Vagina (tissue), 2 donors: ENCODE measurements around the gene FAM169A. TPM values are rescaled to one million over a fixed set of nuclear protein-coding genes. Genes with fewer than 3 reads are reported as not detected.
"Not testable (repeated sequence)": the region's sequence is repeated elsewhere in the genome, so short reads cannot be mapped to it uniquely, and the experiment has no call there.

Experiments used
- DNase-seq, 2 donors: peaks; one replicate each; pipeline ENCODE4 v3.0.0-alpha.2; 2017; ENCODE audit errors: extremely low spot score in 2 of 2
- H3K27ac ChIP-seq: fragments of 200-600 bp; sonication (generic); one replicate; pipeline ENCODE4 v1.5.1; 2019
- H3K27me3 ChIP-seq: fragments of 200-600 bp; sonication (generic); one replicate; pipeline ENCODE4 v1.5.1; 2019
- H3K36me3 ChIP-seq, 2 donors: fragments of 200-600 bp; sonication (generic); one replicate each; pipeline ENCODE4 v1.5.1; 2017 to 2019
- H3K4me1 ChIP-seq: fragments of 200-600 bp; sonication (generic); one replicate; pipeline ENCODE4 v1.5.1; 2019
- H3K4me3 ChIP-seq, 2 donors: fragments of 200-600 bp; sonication (generic); 1 replicate in 1 of 2; 2 replicates in 1 of 2; pipeline ENCODE4 v1.5.1; 2016 to 2019
- H3K9me3 ChIP-seq: fragments of 200-600 bp; sonication (generic); one replicate; pipeline ENCODE4 v1.5.1; 2019
- POLR2A ChIP-seq, 2 donors: fragments of 450-650 bp; IDR thresholded peaks; one replicate each; pipeline ENCODE4 v1.6.1; 2017; ENCODE audit warnings: antibody characterized with exemption in 2 of 2, mild to moderate bottlenecking in 2 of 2, moderate library complexity in 2 of 2
- POLR2AphosphoS5 ChIP-seq, 2 donors: sonication (generic); formaldehyde crosslinking; IDR thresholded peaks; one replicate each; pipeline ENCODE4 v1.9.0; 2017; ENCODE audit warnings: antibody characterized with exemption in 2 of 2, mild to moderate bottlenecking in 2 of 2, low read depth in 1 of 2; ENCODE audit not compliant: insufficient read depth in 1 of 2
- intact Hi-C: fragments of 100-400 bp; cut with DNase I; formaldehyde crosslinking; loops from one replicate; pipeline ENCODE4 v1.15.1; 2023
- total RNA-seq: library from RNA; depleted of rRNA; stranded (reverse); fragments of >200 nt; gene quantifications from one replicate; pipeline ENCODE4 v1.2.3, GENCODE V29; 2016
- TF ChIP-seq, protein P1 (sequence below), 3 experiments: fragments of 450-650 bp in 2 of 3; fragments of 200-600 bp in 1 of 3; sonication (generic) in 1 of 3; IDR thresholded peaks; one replicate each; pipeline ENCODE4 v1.5.1; 2017 to 2019; ENCODE audit warnings: antibody characterized with exemption in 3 of 3, mild to moderate bottlenecking in 2 of 3, moderate library complexity in 2 of 3

FAM169A gene
- total RNA-seq, 1 donor from 2014 or later, result 0.98 TPM

DNA sequence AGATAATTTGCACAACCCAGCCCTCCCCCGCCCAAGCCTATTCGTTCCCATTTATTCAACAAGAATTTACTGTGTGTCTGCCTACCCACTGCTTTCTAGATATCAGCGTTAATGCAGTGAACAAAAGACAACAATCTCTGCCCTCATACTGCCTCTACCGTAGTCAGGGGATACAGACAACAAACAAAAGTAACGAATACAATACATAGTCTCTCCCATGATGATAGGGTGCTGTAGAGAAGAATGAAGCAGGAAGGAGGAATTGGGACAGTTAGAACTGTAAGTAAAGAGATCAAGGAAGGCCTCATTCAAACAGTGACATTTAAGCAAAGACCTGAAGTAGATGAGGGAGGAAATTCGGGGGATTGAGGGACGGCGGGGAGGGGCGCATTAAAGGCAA lies 101.0 kb downstream of the FAM169A start:
- intact Hi-C loops, result no loop called here
- TF ChIP-seq, protein P1, sequence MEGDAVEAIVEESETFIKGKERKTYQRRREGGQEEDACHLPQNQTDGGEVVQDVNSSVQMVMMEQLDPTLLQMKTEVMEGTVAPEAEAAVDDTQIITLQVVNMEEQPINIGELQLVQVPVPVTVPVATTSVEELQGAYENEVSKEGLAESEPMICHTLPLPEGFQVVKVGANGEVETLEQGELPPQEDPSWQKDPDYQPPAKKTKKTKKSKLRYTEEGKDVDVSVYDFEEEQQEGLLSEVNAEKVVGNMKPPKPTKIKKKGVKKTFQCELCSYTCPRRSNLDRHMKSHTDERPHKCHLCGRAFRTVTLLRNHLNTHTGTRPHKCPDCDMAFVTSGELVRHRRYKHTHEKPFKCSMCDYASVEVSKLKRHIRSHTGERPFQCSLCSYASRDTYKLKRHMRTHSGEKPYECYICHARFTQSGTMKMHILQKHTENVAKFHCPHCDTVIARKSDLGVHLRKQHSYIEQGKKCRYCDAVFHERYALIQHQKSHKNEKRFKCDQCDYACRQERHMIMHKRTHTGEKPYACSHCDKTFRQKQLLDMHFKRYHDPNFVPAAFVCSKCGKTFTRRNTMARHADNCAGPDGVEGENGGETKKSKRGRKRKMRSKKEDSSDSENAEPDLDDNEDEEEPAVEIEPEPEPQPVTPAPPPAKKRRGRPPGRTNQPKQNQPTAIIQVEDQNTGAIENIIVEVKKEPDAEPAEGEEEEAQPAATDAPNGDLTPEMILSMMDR (IDR thresholded peaks at IDR 0.05), result no peak
- TF ChIP-seq POLR2AphosphoS5 (IDR thresholded peaks at IDR 0.05; ENCODE audit: insufficient read depth in 1 of 2, low read depth in 1 of 2) (no peak), POLR2A (IDR thresholded peaks at IDR 0.05) (no peak)
- Histone ChIP-seq H3K27ac (no peak overlapping the region), H3K4me1 (peaks cover 46% of the 10 kb centered on the region), H3K27me3 (no peaks in the 10 kb centered on the region), H3K36me3 (peaks cover 0 to 9% of the 10 kb centered on the region in 2 donors), H3K4me3 (peak overlapping the region in 1 of 2 donors; percentile 57), H3K9me3 (no peaks in the 10 kb centered on the region)
- DNase-seq, result no peak

DNA sequence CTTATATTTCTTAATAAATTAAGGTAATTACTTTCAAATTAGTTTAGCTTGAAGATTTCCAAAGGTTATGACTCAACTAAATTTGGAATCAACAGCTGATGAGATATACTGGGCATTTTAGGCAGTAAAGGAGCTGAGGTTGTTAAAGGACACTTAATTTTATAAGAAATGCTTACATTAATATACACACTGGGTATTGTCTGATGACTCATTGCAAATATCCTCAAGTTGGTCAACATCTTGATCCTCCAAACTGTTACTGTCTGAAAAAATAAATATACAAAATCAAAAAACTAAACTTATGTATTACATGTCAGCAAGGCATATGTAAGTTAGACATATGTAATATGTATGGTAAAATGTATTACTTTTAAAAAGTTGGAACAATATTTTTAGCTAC lies 102.7 kb downstream of the FAM169A start:
- H3K4me1 ChIP-seq, result peaks cover 46% of the 10 kb centered on the region
- no peaks in the 10 kb centered on the region for H3K27me3 ChIP-seq
- DNase-seq, result no peak
- peaks cover 0 to 7% of the 10 kb centered on the region in 2 donors for H3K36me3 ChIP-seq
- TF ChIP-seq POLR2AphosphoS5 (IDR thresholded peaks at IDR 0.05; ENCODE audit: insufficient read depth in 1 of 2, low read depth in 1 of 2) (no peak), POLR2A (IDR thresholded peaks at IDR 0.05) (no peak)
- TF ChIP-seq, protein P1 (IDR thresholded peaks at IDR 0.05), result no peak
- no peak overlapping the region for H3K4me3 ChIP-seq
- no peak overlapping the region for H3K27ac ChIP-seq
- H3K9me3 ChIP-seq, result no peaks in the 10 kb centered on the region
- intact Hi-C loops, result no loop called here

DNA sequence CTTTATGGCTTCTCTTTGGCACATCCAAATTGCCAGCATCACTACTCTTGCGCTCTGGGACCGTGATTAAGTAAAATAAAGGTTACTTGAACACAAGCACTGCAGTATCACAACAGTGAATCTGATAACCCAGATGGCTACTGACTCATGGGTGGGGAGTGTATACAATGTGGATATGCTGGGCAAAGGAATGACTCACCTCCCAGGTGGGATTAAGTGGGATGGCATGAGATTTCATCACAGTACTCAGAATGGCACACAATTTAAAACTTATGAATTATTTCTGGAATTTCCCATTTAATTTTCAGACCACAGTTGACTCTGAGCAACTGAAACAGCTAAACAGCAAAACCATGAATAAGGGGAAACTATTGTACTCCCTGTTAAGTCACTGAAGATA lies 103.6 kb downstream of the FAM169A start:
- no peak overlapping the region for H3K27ac ChIP-seq
- H3K36me3 ChIP-seq, result peaks cover 0 to 10% of the 10 kb centered on the region in 2 donors
- H3K4me3 ChIP-seq, result no peak overlapping the region
- no peaks in the 10 kb centered on the region for H3K9me3 ChIP-seq
- DNase-seq, result no peak
- TF ChIP-seq POLR2AphosphoS5 (IDR thresholded peaks at IDR 0.05; ENCODE audit: insufficient read depth in 1 of 2, low read depth in 1 of 2), result no peak
- TF ChIP-seq, protein P1 (IDR thresholded peaks at IDR 0.05), result no peak
- no peak for TF ChIP-seq POLR2A (IDR thresholded peaks at IDR 0.05)
- intact Hi-C loops, result no loop called here
- no peaks in the 10 kb centered on the region for H3K27me3 ChIP-seq
- H3K4me1 ChIP-seq, result peaks cover 37% of the 10 kb centered on the region

DNA sequence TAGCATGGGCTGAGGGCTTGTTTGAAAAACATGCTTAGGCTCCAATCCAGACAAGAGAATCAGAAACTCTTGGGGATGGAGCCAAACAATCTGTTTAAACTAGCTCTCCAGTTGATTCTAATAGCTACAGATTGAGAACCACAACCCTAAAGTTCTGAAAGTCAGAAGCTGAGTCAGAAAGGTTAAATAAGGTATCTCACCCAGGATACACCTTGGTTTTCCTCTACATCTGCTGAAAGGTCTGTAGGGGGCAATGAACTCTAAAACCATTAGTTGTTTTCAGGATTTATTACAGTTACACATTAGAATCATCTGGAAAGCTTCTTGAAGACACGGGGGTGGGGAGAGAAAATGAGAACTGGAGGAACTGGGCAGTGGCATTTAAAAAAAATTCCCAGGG lies 104.9 kb downstream of the FAM169A start:
- Histone ChIP-seq H3K36me3 (peaks cover 0 to 22% of the 10 kb centered on the region in 2 donors), H3K9me3 (peaks cover under 1% of the 10 kb centered on the region), H3K27me3 (no peaks in the 10 kb centered on the region), H3K27ac (no peak overlapping the region), H3K4me3 (no peak overlapping the region), H3K4me1 (peaks cover 36% of the 10 kb centered on the region)
- no peak for DNase-seq
- intact Hi-C loops, result no loop called here
- no peak for TF ChIP-seq POLR2A (IDR thresholded peaks at IDR 0.05)

DNA sequence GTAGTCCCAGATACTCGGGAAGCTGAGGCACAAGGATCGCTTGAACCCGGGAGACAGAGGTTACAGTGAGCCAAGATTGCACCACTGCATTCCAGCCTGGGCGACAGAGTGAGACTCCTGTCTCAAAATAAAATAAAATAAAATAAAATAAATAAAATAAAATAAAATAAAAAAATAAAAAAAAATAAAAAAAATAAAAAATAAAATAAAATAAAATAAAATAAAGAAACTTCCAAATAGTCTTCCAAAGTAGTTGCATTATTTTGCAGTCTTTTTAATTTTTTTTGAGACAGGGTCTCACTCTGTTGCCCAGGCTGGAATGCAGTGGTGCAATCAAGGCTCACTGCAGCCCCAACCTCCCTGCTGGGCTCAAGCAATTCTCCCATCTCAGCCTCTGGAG lies 117.4 kb downstream of the FAM169A start:
- intact Hi-C loops, H3K4me3 ChIP-seq, DNase-seq, H3K9me3 ChIP-seq, H3K27ac ChIP-seq, H3K27me3 ChIP-seq, H3K4me1 ChIP-seq: not testable (repeated sequence)
- H3K36me3 ChIP-seq, result peaks cover 0 to 42% of the 10 kb centered on the region in 2 donors

DNA sequence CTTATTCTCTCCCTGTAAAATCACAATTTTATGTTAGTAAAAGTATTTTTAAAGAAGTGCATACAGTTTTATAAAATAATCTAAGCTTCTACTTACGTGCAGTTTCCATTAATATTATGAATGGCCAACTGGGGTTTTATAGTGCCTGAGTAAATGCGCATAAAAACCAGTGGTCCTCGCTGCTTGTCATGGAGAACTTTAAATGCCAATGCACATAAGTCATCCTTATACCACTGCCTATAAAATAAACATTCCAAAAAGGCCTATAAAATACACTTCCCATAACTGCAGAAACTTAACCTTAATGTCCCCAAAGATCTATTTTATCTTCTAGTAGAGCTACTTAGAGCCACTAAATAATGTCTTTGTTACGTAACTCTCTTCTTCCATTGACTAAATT lies 127.8 kb downstream of the FAM169A start:
- Histone ChIP-seq H3K9me3 (no peaks in the 10 kb centered on the region), H3K4me1 (no peaks in the 10 kb centered on the region), H3K27me3 (no peaks in the 10 kb centered on the region), H3K4me3 (no peak overlapping the region), H3K27ac (no peak overlapping the region), H3K36me3 (peaks cover 0 to 53% of the 10 kb centered on the region in 2 donors)
- DNase-seq, result no peak
- intact Hi-C loops, result no loop called here
- TF ChIP-seq POLR2A (IDR thresholded peaks at IDR 0.05), result no peak
- TF ChIP-seq, protein P1 (IDR thresholded peaks at IDR 0.05), result no peak
- TF ChIP-seq POLR2AphosphoS5 (IDR thresholded peaks at IDR 0.05; ENCODE audit: insufficient read depth in 1 of 2, low read depth in 1 of 2), result no peak
